ENCODE data around the gene JAM2. TPM values are rescaled to one million over a fixed set of nuclear protein-coding genes. Genes with fewer than 3 reads are reported as not detected.
A peak's percentile ranks its signal among the peaks of the same experiment; 100 is the strongest.
"Not testable (repeated sequence)": the region's sequence is repeated elsewhere in the genome, so short reads cannot be mapped to it uniquely, and the experiment has no call there.

JAM2 gene
- total and polyA plus RNA-seq, 11 donors, result 12.5 to 55.7 (median 19.2) TPM

DNA sequence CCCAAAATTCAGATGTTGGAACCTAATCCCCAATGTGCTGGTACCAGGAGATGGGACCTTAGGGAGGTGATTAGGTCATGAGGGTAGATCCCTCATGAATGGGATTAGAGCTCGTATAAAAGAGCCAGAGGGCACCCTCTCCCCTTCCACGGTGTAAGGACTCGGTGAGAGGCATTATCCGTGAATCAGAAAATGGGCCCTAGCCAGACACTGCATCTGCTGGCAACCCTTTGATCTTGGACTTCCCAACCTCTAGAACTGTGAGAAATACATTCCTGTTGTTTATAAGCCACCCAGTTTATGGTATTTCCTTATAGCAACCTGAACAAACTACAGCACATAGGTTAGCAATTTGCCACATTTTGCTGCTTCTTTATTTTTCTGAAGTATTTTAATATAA, 14.5 kb upstream of the JAM2 start:
- H3K27ac ChIP-seq, result no peak overlapping the region
- intact Hi-C loops (cut with DNase I), result no loop called here
- no peak for TF ChIP-seq POLR2A (IDR thresholded peaks at IDR 0.05)
- TF ChIP-seq, protein P1, sequence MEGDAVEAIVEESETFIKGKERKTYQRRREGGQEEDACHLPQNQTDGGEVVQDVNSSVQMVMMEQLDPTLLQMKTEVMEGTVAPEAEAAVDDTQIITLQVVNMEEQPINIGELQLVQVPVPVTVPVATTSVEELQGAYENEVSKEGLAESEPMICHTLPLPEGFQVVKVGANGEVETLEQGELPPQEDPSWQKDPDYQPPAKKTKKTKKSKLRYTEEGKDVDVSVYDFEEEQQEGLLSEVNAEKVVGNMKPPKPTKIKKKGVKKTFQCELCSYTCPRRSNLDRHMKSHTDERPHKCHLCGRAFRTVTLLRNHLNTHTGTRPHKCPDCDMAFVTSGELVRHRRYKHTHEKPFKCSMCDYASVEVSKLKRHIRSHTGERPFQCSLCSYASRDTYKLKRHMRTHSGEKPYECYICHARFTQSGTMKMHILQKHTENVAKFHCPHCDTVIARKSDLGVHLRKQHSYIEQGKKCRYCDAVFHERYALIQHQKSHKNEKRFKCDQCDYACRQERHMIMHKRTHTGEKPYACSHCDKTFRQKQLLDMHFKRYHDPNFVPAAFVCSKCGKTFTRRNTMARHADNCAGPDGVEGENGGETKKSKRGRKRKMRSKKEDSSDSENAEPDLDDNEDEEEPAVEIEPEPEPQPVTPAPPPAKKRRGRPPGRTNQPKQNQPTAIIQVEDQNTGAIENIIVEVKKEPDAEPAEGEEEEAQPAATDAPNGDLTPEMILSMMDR (IDR thresholded peaks at IDR 0.05), result no peak
- H3K4me1 ChIP-seq, result peaks cover 0 to 11% (median 0%) of the 10 kb centered on the region in 12 donors
- no peak overlapping the region for H3K4me3 ChIP-seq
- H3K9me3 ChIP-seq, result no peaks in the 10 kb centered on the region
- H3K36me3 ChIP-seq, result no peaks in the 10 kb centered on the region
- ATAC-seq (no peak), DNase-seq (no peak)
- WGBS, 4 donors, result 78 to 92% (median 88%) methylated on average over 4 of the region's 4 CpGs
- H3K27me3 ChIP-seq, result no peaks in the 10 kb centered on the region

DNA sequence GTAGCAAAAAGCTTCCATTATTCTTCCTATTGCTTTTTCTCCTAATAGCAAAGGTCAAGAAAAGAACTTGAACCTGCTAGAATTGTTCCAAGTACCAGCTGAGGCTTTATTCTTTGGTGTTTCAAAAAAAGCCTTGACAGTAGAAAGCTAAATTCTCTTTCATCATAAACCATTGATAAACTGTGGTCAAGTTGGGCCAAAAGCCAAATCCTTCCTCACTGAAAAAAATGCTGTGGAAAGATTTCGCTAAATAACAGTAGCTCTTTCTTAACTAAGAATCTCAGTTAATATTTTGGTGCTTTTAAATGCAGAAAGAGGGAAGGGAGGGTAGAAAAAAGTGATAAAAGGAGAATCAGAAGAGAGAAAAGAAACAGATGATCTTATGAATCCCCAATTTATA, 14.0 kb upstream of the JAM2 start:
- no peaks in the 10 kb centered on the region for H3K9me3 ChIP-seq
- no peak overlapping the region for H3K4me3 ChIP-seq
- H3K36me3 ChIP-seq, result no peaks in the 10 kb centered on the region
- no peak overlapping the region for H3K27ac ChIP-seq
- 79 to 89% (median 82%) methylated on average over 1 of the region's 1 CpG for WGBS, 4 donors
- intact Hi-C loops (cut with DNase I), result no loop called here
- ATAC-seq (no peak), DNase-seq (no peak)
- H3K27me3 ChIP-seq, result no peaks in the 10 kb centered on the region
- TF ChIP-seq, protein P1 (IDR thresholded peaks at IDR 0.05), result no peak
- no peak for TF ChIP-seq POLR2A (IDR thresholded peaks at IDR 0.05)
- peaks cover 0 to 11% (median 0%) of the 10 kb centered on the region in 12 donors for H3K4me1 ChIP-seq

DNA sequence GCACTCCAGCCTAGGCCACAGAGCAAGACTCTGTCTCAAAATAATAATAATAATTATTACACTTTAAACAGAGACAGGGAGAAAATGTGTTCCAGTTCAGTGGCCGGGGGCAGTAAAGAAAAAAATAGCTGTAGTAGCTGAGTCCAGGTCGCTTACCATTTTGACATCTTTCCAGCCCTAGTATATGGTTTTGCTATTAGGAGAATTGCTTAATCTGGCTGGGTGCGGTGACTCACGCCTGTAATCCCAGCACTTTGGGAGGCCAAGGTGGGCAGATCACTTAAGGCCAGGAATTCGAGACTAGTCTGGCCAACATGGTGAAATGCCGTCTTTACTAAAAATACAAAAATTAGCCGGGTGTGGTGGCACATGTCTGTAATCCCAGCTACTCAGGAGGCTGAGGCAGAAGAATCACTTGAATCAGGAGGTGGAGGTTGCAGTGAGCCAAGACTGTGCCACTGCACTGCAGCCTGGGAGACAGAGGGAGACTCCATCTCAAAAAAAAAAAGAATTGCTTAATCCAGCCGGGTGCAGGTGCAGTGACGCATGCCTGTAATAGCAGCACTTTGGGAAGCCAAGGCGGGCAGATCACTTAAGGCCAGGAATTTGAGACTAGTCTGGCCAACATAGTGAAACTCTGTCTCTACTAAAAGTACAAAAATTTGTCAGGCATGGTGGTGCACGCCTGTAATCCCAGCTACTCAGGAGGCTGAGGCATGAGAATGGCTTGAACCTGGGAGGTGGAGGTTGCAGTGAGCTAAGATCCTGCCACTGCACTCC, 13.1 kb upstream of the JAM2 start:
- DNase-seq; H3K27me3 ChIP-seq; H3K36me3 ChIP-seq; ATAC-seq; H3K9me3 ChIP-seq; H3K4me3 ChIP-seq; intact Hi-C loops (cut with DNase I): not testable (repeated sequence)
- Histone ChIP-seq H3K4me1 (peaks cover 0 to 11% (median 0%) of the 10 kb centered on the region in 12 donors), H3K27ac (peak overlapping the region in 2 of 12 donors; percentile 25 to 44)
- WGBS, 4 donors, result 78 to 93% (median 84%) methylated on average over 11 of the region's 11 CpGs

DNA sequence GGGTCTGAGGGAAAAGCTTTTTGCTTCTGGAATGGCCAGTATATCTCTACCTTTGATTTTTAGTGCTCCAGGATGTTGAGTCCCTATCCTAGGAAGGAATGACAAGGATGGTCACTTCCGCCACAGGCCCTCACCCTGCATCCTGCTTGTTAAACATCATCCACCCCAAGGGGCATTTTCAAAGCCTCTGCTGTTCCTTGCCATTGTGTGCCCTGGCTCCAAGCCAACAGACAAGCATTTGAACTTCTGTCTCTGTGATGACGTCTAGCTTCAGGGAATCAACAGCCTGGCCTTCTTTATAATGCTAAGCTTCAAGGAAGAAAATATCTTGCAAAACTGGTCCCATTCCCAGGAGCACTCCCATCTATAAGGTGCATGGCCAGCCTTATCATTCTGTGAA, 12.3 kb upstream of the JAM2 start:
- TF ChIP-seq, protein P1 (IDR thresholded peaks at IDR 0.05), result no peak
- no peak for TF ChIP-seq POLR2A (IDR thresholded peaks at IDR 0.05)
- intact Hi-C loops (cut with DNase I), result no loop called here
- ATAC-seq (peak; percentile 37 to 84 (median 65)), DNase-seq (peak in 4 of 5 donors; percentile 42 to 76 (median 58))
- WGBS, 4 donors, result 40 to 52% (median 45%) methylated on average over 2 of the region's 2 CpGs
- Histone ChIP-seq H3K27ac (peak overlapping the region in 8 of 12 donors; percentile 6 to 44 (median 24)), H3K9me3 (no peaks in the 10 kb centered on the region), H3K27me3 (no peaks in the 10 kb centered on the region), H3K36me3 (no peaks in the 10 kb centered on the region), H3K4me1 (peaks cover 0 to 11% (median 0%) of the 10 kb centered on the region in 12 donors), H3K4me3 (no peak overlapping the region)

Measured in heart left ventricle (tissue), 16 donors.